IMR-90 (cell line): ENCODE data around the gene ATP2B2. TPM values are rescaled to one million over a fixed set of nuclear protein-coding genes. Genes with fewer than 3 reads are reported as not detected.

Experiments
- ATAC-seq: fragments of 200-7000 bp; cut with Tn5 transposase; 2 replicates; pipeline ENCODE4 v1.9.1; 2020; ENCODE audit warnings: low read depth, mild to moderate bottlenecking, moderate library complexity
- BruUV-seq: library from RNA; stranded (reverse); fragments of 400-500 nt; replicated peaks from 2 replicates; lab custom pipeline; 2021; lab: Mats Ljungman, UMichigan
- CTCF ChIA-PET: fragments of 300-600 bp; formaldehyde crosslinking; extraction: SDS; loops from one replicate; lab custom pipeline; 2021; ENCODE audit warnings: antibody characterized with exemption; lab: Yijun Ruan, JAX
- POLR2A ChIA-PET: fragments of 300-600 bp; sonication (Branson Sonifier 250); formaldehyde crosslinking; loops from one replicate; lab custom pipeline; 2022; ENCODE audit warnings: antibody characterized with exemption; ENCODE audit not compliant: unreplicated experiment; lab: Charles Lee
- DNase-seq: peaks from one replicate; pipeline ENCODE4 v3.0.0; 2013
- H2AFZ ChIP-seq: replicated peaks from 2 replicates; pipeline ENCODE3; 2013; ENCODE audit warnings: low read length, mild to moderate bottlenecking; ENCODE audit not compliant: poor library complexity
- H2AK5ac ChIP-seq: 2 replicates; pipeline ENCODE4 v1.6.1; 2013; ENCODE audit warnings: low read depth, low read length, inconsistent platforms
- H2AK9ac ChIP-seq: replicated peaks from 2 replicates; pipeline ENCODE3; 2013; ENCODE audit warnings: mild to moderate bottlenecking, low read depth, low read length, moderate library complexity; ENCODE audit not compliant: poor library complexity
- H2BK120ac ChIP-seq: 2 replicates; pipeline ENCODE4 v1.6.1; 2013; ENCODE audit warnings: low read depth, low read length, inconsistent platforms
- H2BK15ac ChIP-seq: 3 replicates; pipeline ENCODE4 v1.6.1; 2013; ENCODE audit warnings: low read depth, low read length, inconsistent platforms
- H2BK20ac ChIP-seq: 2 replicates; pipeline ENCODE4 v1.6.1; 2013; ENCODE audit warnings: low read depth, mild to moderate bottlenecking, inconsistent platforms, low read length, moderate library complexity
- H2BK5ac ChIP-seq: 2 replicates; pipeline ENCODE4 v1.6.1; 2013; ENCODE audit warnings: mild to moderate bottlenecking, low read depth, low read length, inconsistent platforms; ENCODE audit not compliant: poor library complexity, severe bottlenecking
- H3K14ac ChIP-seq: replicated peaks from 2 replicates; pipeline ENCODE4 v1.6.1; 2013; ENCODE audit warnings: low read depth, low read length, inconsistent platforms
- H3K18ac ChIP-seq: 2 replicates; pipeline ENCODE4 v1.6.1; 2013; ENCODE audit warnings: low read depth, low read length, control low read depth
- H3K23ac ChIP-seq: 2 replicates; pipeline ENCODE4 v1.6.1; 2013; ENCODE audit warnings: low read depth, low read length, inconsistent platforms
- H3K27ac ChIP-seq: 2 replicates; pipeline ENCODE4 v1.5.1; 2013; ENCODE audit warnings: mild to moderate bottlenecking, control low read depth, low read length; ENCODE audit not compliant: insufficient read depth
- H3K27me3 ChIP-seq: 2 replicates; pipeline ENCODE4 v1.6.1; 2013; ENCODE audit warnings: low read length; ENCODE audit not compliant: control insufficient read depth, insufficient read depth
- H3K36me3 ChIP-seq: 2 replicates; pipeline ENCODE4 v1.6.1; 2013; ENCODE audit warnings: low read length, mixed read lengths; ENCODE audit not compliant: control insufficient read depth, insufficient read depth
- H3K4ac ChIP-seq: 2 replicates; pipeline ENCODE4 v1.6.1; 2013; ENCODE audit warnings: low read depth, low read length, inconsistent platforms
- H3K4me1 ChIP-seq: 2 replicates; pipeline ENCODE4 v1.6.1; 2013; ENCODE audit warnings: low read length, mixed read lengths; ENCODE audit not compliant: control insufficient read depth, insufficient read depth
- H3K4me2 ChIP-seq: 2 replicates; pipeline ENCODE4 v1.6.1; 2013; ENCODE audit warnings: low read depth, mild to moderate bottlenecking, control low read depth, low read length, moderate library complexity
- H3K4me3 ChIP-seq: 2 replicates; pipeline ENCODE4 v1.5.1; 2013; ENCODE audit warnings: low read depth, mild to moderate bottlenecking, control low read depth, low read length, moderate library complexity; ENCODE audit not compliant: insufficient read depth
- H3K56ac ChIP-seq: 2 replicates; pipeline ENCODE4 v1.6.1; 2013; ENCODE audit warnings: low read length, inconsistent platforms; ENCODE audit not compliant: insufficient read depth; ENCODE audit errors: extremely low read depth
- H3K79me1 ChIP-seq, 2 experiments: 2 replicates each; pipeline ENCODE4 v1.6.1; 2013; ENCODE audit warnings: low read length in 2 of 2, inconsistent platforms in 1 of 2, low read depth in 1 of 2
- H3K9ac ChIP-seq: 2 replicates; pipeline ENCODE4 v1.6.1; 2013; ENCODE audit warnings: low read depth, low read length, control low read depth
- H3K9me1 ChIP-seq: 2 replicates; pipeline ENCODE4 v1.6.1; 2013; ENCODE audit warnings: low read length, inconsistent platforms; ENCODE audit not compliant: insufficient read depth
- H3K9me3 ChIP-seq: 2 replicates; pipeline ENCODE4 v1.6.1; 2013; ENCODE audit warnings: low read length; ENCODE audit not compliant: control insufficient read depth, insufficient read depth
- H4K20me1 ChIP-seq: 2 replicates; pipeline ENCODE4 v1.6.1; 2013; ENCODE audit warnings: low read length, inconsistent platforms; ENCODE audit not compliant: insufficient read depth
- H4K5ac ChIP-seq: 2 replicates; pipeline ENCODE4 v1.6.1; 2013; ENCODE audit warnings: mild to moderate bottlenecking, low read depth, low read length, control low read depth
- H4K8ac ChIP-seq, 2 experiments: 2 replicates each; pipeline ENCODE4 v1.6.1; 2013; ENCODE audit warnings: low read depth in 2 of 2, low read length in 2 of 2, control low read depth in 1 of 2, inconsistent platforms in 1 of 2
- H4K91ac ChIP-seq: 2 replicates; pipeline ENCODE4 v1.6.1; 2013; ENCODE audit warnings: low read depth, low read length, inconsistent platforms; ENCODE audit not compliant: insufficient read depth
- BHLHE40 ChIP-seq: fragments of 150-350 bp; IDR thresholded peaks from 2 replicates; pipeline ENCODE4 v1.6.1; 2016; ENCODE audit warnings: mild to moderate bottlenecking, low read depth, low read length
- CEBPB ChIP-seq: IDR thresholded peaks from 2 replicates; pipeline ENCODE4 v1.6.1; 2012; ENCODE audit warnings: low read depth, low read length, improper control_type of control experiment
- CHD1 ChIP-seq: IDR thresholded peaks from 2 replicates; pipeline ENCODE4 v1.6.1; 2012; ENCODE audit warnings: low read depth, low read length, improper control_type of control experiment
- CTCF ChIP-seq: conservative IDR thresholded peaks from 2 replicates; pipeline ENCODE4 v1.5.1; 2012; ENCODE audit warnings: mild to moderate bottlenecking, low read depth, low read length, improper control_type of control experiment
- ELK1 ChIP-seq: fragments of 150-350 bp; IDR thresholded peaks from 2 replicates; pipeline ENCODE4 v1.6.1; 2016; ENCODE audit warnings: low read depth, mild to moderate bottlenecking, low read length, moderate library complexity, borderline replicate concordance
- FOS ChIP-seq: fragments of 150-350 bp; IDR thresholded peaks from 2 replicates; pipeline ENCODE4 v1.6.1; 2016; ENCODE audit warnings: low read depth, low read length
- MAFK ChIP-seq: IDR thresholded peaks from 2 replicates; pipeline ENCODE4 v1.6.1; 2012; ENCODE audit warnings: low read depth, low read length, improper control_type of control experiment
- MAZ ChIP-seq: IDR thresholded peaks from 2 replicates; pipeline ENCODE4 v1.6.1; 2012; ENCODE audit warnings: low read depth, mild to moderate bottlenecking, low read length, improper control_type of control experiment, moderate library complexity, borderline replicate concordance
- MXI1 ChIP-seq: IDR thresholded peaks from 2 replicates; pipeline ENCODE4 v1.6.1; 2012; ENCODE audit warnings: low read depth, mild to moderate bottlenecking, low read length, moderate library complexity, borderline replicate concordance
- NFE2L2 ChIP-seq: fragments of 150-350 bp; IDR thresholded peaks from 2 replicates; pipeline ENCODE4 v1.6.1; 2016; ENCODE audit warnings: low read depth, mild to moderate bottlenecking, low read length
- POLR2A ChIP-seq: IDR thresholded peaks from 2 replicates; pipeline ENCODE4 v1.6.1; 2012; ENCODE audit warnings: mild to moderate bottlenecking, low read depth, low read length
- RAD21 ChIP-seq: IDR thresholded peaks from 2 replicates; pipeline ENCODE4 v1.6.1; 2012; ENCODE audit warnings: low read length, improper control_type of control experiment
- RCOR1 ChIP-seq: IDR thresholded peaks from 2 replicates; pipeline ENCODE4 v1.6.1; 2012; ENCODE audit warnings: mild to moderate bottlenecking, low read length, improper control_type of control experiment; ENCODE audit not compliant: insufficient replicate concordance
- RFX5 ChIP-seq: IDR thresholded peaks from 2 replicates; pipeline ENCODE4 v1.8.0; 2012; ENCODE audit warnings: low read depth, mild to moderate bottlenecking, low read length, moderate library complexity
- SMC3 ChIP-seq: fragments of 150-350 bp; IDR thresholded peaks from 2 replicates; pipeline ENCODE4 v1.6.1; 2016; ENCODE audit warnings: low read depth, mild to moderate bottlenecking, antibody characterized with exemption, low read length, moderate library complexity
- USF2 ChIP-seq: fragments of 150-350 bp; IDR thresholded peaks from 2 replicates; pipeline ENCODE4 v1.6.1; 2017; ENCODE audit warnings: mild to moderate bottlenecking, antibody characterized with exemption, low read length, low read depth
- WGBS, 2 experiments: methylation state at CpG; one replicate each; pipeline versions ENCODE4 v1.1.5 to v1.1.7; 2013; ENCODE audit warnings: missing lambda C conversion rate in 2 of 2; ENCODE audit not compliant: insufficient read length in 1 of 2; ENCODE audit errors: extremely low coverage in 2 of 2; 5-methylcytosine and 5-hydroxymethylcytosine counted together
- dilution Hi-C: fragments of 300-500 bp; cut with HindIII; formaldehyde crosslinking; loops from one replicate; pipeline ENCODE4 v1.14.3; 2018; ENCODE audit warnings: low sequenced_read_pairs; ENCODE audit not compliant: unreplicated experiment
- in situ Hi-C: fragments of 300-500 bp; cut with MboI; formaldehyde crosslinking; loops from 3 replicates; pipeline ENCODE4 v1.14.3; 2019; ENCODE audit warnings: low sequenced_read_pairs, inconsistent platforms, mixed read lengths
- intact Hi-C: fragments of 100-400 bp; cut with micrococcal nuclease; formaldehyde crosslinking; loops from 2 replicates; pipeline ENCODE4 v1.10.0; 2022
- polyA plus RNA-seq, 3 experiments: library from polyadenylated mRNA; depleted of rRNA; stranded (reverse); fragments of >200 nt; gene quantifications; 2 replicates each; pipeline ENCODE4 v1.2.3, GENCODE V29; 2012; ENCODE audit warnings: low replicate concordance in 1 of 3
- total RNA-seq: library from RNA; depleted of rRNA; stranded (reverse); fragments of >200 nt; gene quantifications from 2 replicates; pipeline ENCODE4 v1.2.3, GENCODE V29; 2012

ATP2B2 gene
- total and polyA plus RNA-seq, 2 of the 4 experiments (the other 2 are of a cell fraction): under 0.01 to 0.02 TPM

- Histone ChIP-seq H2AK5ac (no peak overlapping the region), H3K4me1 (peaks cover 3% of the 10 kb centered on the region; the same call in 1 of the 2 replicates), H3K4me2 (no peak overlapping the region), H3K27ac (no peak overlapping the region), H3K4me3 (no peak overlapping the region), H4K20me1 (no peaks in the 10 kb centered on the region), H4K91ac (no peak overlapping the region), H3K79me1 (no peaks in the 10 kb centered on the region), H2BK20ac (no peak overlapping the region), H3K4ac (peak overlapping the region; percentile 30; the same call in 1 of the 2 replicates), H2AK9ac (no peak overlapping the region), H3K14ac (no peak overlapping the region), H3K9me1 (peaks cover 3% of the 10 kb centered on the region), H3K36me3 (no peaks in the 10 kb centered on the region), H3K9ac (no peak overlapping the region), H2BK120ac (no peak overlapping the region), H2AFZ (peak overlapping the region; percentile 27), H3K56ac (no peak overlapping the region), H4K8ac (no peak overlapping the region), H3K18ac (no peak overlapping the region), H3K9me3 (no peaks in the 10 kb centered on the region), H3K27me3 (peaks cover 31% of the 10 kb centered on the region), H3K23ac (no peak overlapping the region), H4K5ac (no peak overlapping the region), H2BK5ac (no peak overlapping the region), H2BK15ac (no peak overlapping the region)
- dilution Hi-C loops: no loop called here
- ATAC-seq (peak; percentile 48; the same call in 1 of the 2 replicates), DNase-seq (no peak)
- ChIA-PET CTCF (interaction anchor here (0.5 to 0.6 kb wide), 2 partner anchors 39 to 116 kb away, joined by 3 to 4 read pairs; no protein-coding TSS in a partner anchor), POLR2A (no interaction called here)
- no peak for TF ChIP-seq NFE2L2
- no peak for TF ChIP-seq MXI1
- no peak for TF ChIP-seq RCOR1
- no peak for TF ChIP-seq MAFK
- no peak for TF ChIP-seq MAZ
- TF ChIP-seq ELK1: no peak
- TF ChIP-seq SMC3: no peak
- TF ChIP-seq RAD21: no peak
- no peak for TF ChIP-seq POLR2A
- TF ChIP-seq RFX5: no peak
- no peak for TF ChIP-seq USF2
- no peak for TF ChIP-seq FOS
- TF ChIP-seq CTCF: no peak
- no peak for TF ChIP-seq CHD1
- TF ChIP-seq CEBPB: no peak
- no peak for TF ChIP-seq BHLHE40
- WGBS, 2 experiments: 7% methylated on average over 2 of the region's 16 CpGs; no CpG with 5 or more reads in 1 of the 2 experiments
- in situ Hi-C loops: no loop called here
- no TSS peak for BruUV-seq
- intact Hi-C loops: no loop called here
Observed at GRCh38 chr3:10377148-10377725, 128.1 kb downstream of the ATP2B2 start.
